B cell (primary cell): Measurements from ENCODE around the gene SHFL. TPM values are rescaled to one million over a fixed set of nuclear protein-coding genes. Genes with fewer than 3 reads are reported as not detected.
A peak's percentile ranks its signal among the peaks of the same experiment; 100 is the strongest.

Experiments used
- ATAC-seq: fragments of 200-7000 bp; cut with Tn5 transposase; one replicate; pipeline ENCODE4 v1.10.0; 2021; ENCODE audit warnings: low read depth, mild to moderate bottlenecking, moderate number of reproducible peaks, moderate library complexity
- CTCF ChIA-PET: fragments of 350-600 bp; sonication (Branson Sonifier 250); formaldehyde crosslinking; loops from one replicate; lab custom pipeline; 2021; ENCODE audit warnings: antibody characterized with exemption, inconsistent platforms; lab: Charles Lee
- POLR2A ChIA-PET: fragments of 350-600 bp; sonication (Branson Sonifier 250); formaldehyde crosslinking; loops from one replicate; lab custom pipeline; 2021; ENCODE audit warnings: antibody characterized with exemption; lab: Charles Lee
- DNase-seq: peaks from one replicate; pipeline ENCODE4 v3.0.0; 2013
- H2AFZ ChIP-seq: 2 replicates; pipeline ENCODE4 v1.6.1; 2012; ENCODE audit warnings: mild to moderate bottlenecking, low read depth, low read length; ENCODE audit not compliant: insufficient read depth, poor library complexity, severe bottlenecking
- H3K27ac ChIP-seq, 2 donors: 1 replicate in 1 of 2; 2 replicates in 1 of 2; pipeline ENCODE4 v1.5.1; 2012 to 2013; ENCODE audit warnings: low read length in 2 of 2, mild to moderate bottlenecking in 2 of 2, moderate library complexity in 1 of 2
- H3K27me3 ChIP-seq, 4 experiments: fragments of 200-600 bp in 1 of 4; sonication (generic) in 1 of 4; replicated peaks in 1 of 4; 1 replicate in 2 of 4; 2 replicates in 2 of 4; pipeline versions ENCODE4 v1.6.1 to v1.7.0; 2013 to 2016; ENCODE audit warnings: low read length in 3 of 4, mild to moderate bottlenecking in 2 of 4, mixed read lengths in 1 of 4, moderate library complexity in 1 of 4; ENCODE audit not compliant: insufficient read depth in 4 of 4, control insufficient read depth in 3 of 4; ENCODE audit errors: control extremely low read depth in 1 of 4
- H3K36me3 ChIP-seq, 2 experiments: replicated peaks in 1 of 2; 1 replicate in 1 of 2; 2 replicates in 1 of 2; pipeline versions ENCODE4 v1.6.1 to v1.7.1; 2013; ENCODE audit warnings: low read length in 1 of 2; ENCODE audit not compliant: insufficient read depth in 2 of 2, control insufficient read depth in 1 of 2; ENCODE audit errors: control extremely low read depth in 1 of 2, extremely low read depth in 1 of 2
- H3K4me1 ChIP-seq, 2 donors: fragments of 200-600 bp in 1 of 2; sonication (generic) in 1 of 2; 1 replicate in 1 of 2; 2 replicates in 1 of 2; pipeline versions ENCODE4 v1.5.1 to v1.6.1; 2013 to 2017; ENCODE audit warnings: low read length in 2 of 2; ENCODE audit not compliant: control insufficient read depth in 2 of 2, insufficient read depth in 2 of 2
- H3K4me2 ChIP-seq: replicated peaks from 2 replicates; pipeline ENCODE3; 2012; ENCODE audit warnings: mild to moderate bottlenecking, low read depth, low read length; ENCODE audit not compliant: poor library complexity, severe bottlenecking
- H3K4me3 ChIP-seq, 5 experiments: fragments of 200-600 bp in 1 of 5; sonication (generic) in 1 of 5; 1 replicate in 3 of 5; 2 replicates in 2 of 5; pipeline versions ENCODE4 v1.5.1 to v1.7.0; 2011 to 2016; ENCODE audit warnings: low read length in 4 of 5, mild to moderate bottlenecking in 4 of 5, low read depth in 2 of 5, control low read depth in 1 of 5, moderate library complexity in 1 of 5; ENCODE audit not compliant: insufficient read depth in 1 of 5; ENCODE audit errors: control extremely low read depth in 1 of 5, extremely low read depth in 1 of 5
- H3K79me2 ChIP-seq: fragments of 200-600 bp; sonication (generic); one replicate; pipeline ENCODE4 v1.6.0; 2016; ENCODE audit warnings: low read length; ENCODE audit not compliant: control insufficient read depth, insufficient read depth
- H3K9ac ChIP-seq: fragments of 200-600 bp; sonication (generic); 2 replicates; pipeline ENCODE4 v1.6.1; 2017; ENCODE audit warnings: mild to moderate bottlenecking, low read length, moderate library complexity
- H3K9me3 ChIP-seq, 3 donors: one replicate each; pipeline versions ENCODE4 v1.6.1 to v1.7.1; 2013; ENCODE audit warnings: low read length in 2 of 3; ENCODE audit not compliant: control insufficient read depth in 2 of 3, insufficient read depth in 1 of 3; ENCODE audit errors: control extremely low read depth in 1 of 3
- H4K20me1 ChIP-seq: 2 replicates; pipeline ENCODE4 v1.6.0; 2012; ENCODE audit warnings: mild to moderate bottlenecking, low read length; ENCODE audit not compliant: insufficient read depth, control insufficient read depth, poor library complexity, severe bottlenecking
- H3K27ac Mint-ChIP-seq: one replicate; pipeline ENCODE4 v1.8.0; 2021; ENCODE audit warnings: mixed read lengths
- H3K27me3 Mint-ChIP-seq: one replicate; pipeline ENCODE4 v1.8.0; 2021; ENCODE audit warnings: mixed read lengths
- H3K4me1 Mint-ChIP-seq: one replicate; pipeline ENCODE4 v1.8.0; 2021; ENCODE audit warnings: mixed read lengths
- H3K4me3 Mint-ChIP-seq: one replicate; pipeline ENCODE4 v1.8.0; 2021; ENCODE audit warnings: mixed read lengths
- H3K9me3 Mint-ChIP-seq: one replicate; pipeline ENCODE4 v1.8.0; 2022; ENCODE audit warnings: mixed read lengths; ENCODE audit not compliant: insufficient read depth
- CTCF ChIP-seq: fragments of 200-600 bp; IDR thresholded peaks from one replicate; pipeline ENCODE4 v1.8.0; 2022; ENCODE audit warnings: antibody characterized with exemption, mild to moderate bottlenecking
- EZH2 ChIP-seq: IDR thresholded peaks from 2 replicates; pipeline ENCODE4 v1.6.1; 2012; ENCODE audit warnings: borderline replicate concordance, low read depth, mild to moderate bottlenecking, moderate library complexity, low read length; ENCODE audit not compliant: insufficient read depth, poor library complexity, severe bottlenecking
- WGBS: methylation state at CpG from one replicate; pipeline ENCODE4 v1.1.5; 2013; ENCODE audit warnings: missing lambda C conversion rate; ENCODE audit not compliant: insufficient coverage; 5-methylcytosine and 5-hydroxymethylcytosine counted together
- intact Hi-C: fragments of 100-400 bp; cut with micrococcal nuclease; formaldehyde crosslinking; loops from one replicate; pipeline ENCODE4 v1.10.0; 2022
- polyA plus RNA-seq: library from polyadenylated mRNA; depleted of rRNA; stranded (reverse); fragments of >200 nt; gene quantifications from 2 replicates; pipeline ENCODE4 v1.2.3, GENCODE V29; 2012
- total RNA-seq, 2 donors: library from RNA; stranded (reverse); fragments of 120-200 nt in 1 of 2; gene quantifications; 1 replicate in 1 of 2; 2 replicates in 1 of 2; pipeline versions ENCODE4 v1.2.3 to v1.2.4, GENCODE V29; 2013 to 2022

Gene SHFL
- total and polyA plus RNA-seq, 2 donors (not counting 1 experiment from before 2014, with no cell fraction given): 109 to 205 TPM

- peak overlapping the region; percentile 81 for H3K4me3 Mint-ChIP-seq
Measured at GRCh38 chr19:10112895-10113591, 26.9 kb downstream of the SHFL start.

More at GRCh38 chr19:10112895-10113591, 26.9 kb downstream of the SHFL start:
- ATAC-seq: peak; percentile 48
- 45% methylated on average over 25 of the region's 25 CpGs for whole genome bisulfite sequencing
- Histone ChIP-seq H3K4me2 (peak overlapping the region; percentile 67), H2AFZ (no peak overlapping the region), H3K4me3 (peak overlapping the region in 1 of 5 experiments; percentile 9), H3K4me1 (peaks cover 27 to 35% of the 10 kb centered on the region in 2 donors), H3K36me3 (peaks cover 0 to 69% of the 10 kb centered on the region in 2 experiments), H3K9me3 (peaks cover 0 to 6% (median 0%) of the 10 kb centered on the region in 3 donors), H4K20me1 (peaks cover 75% of the 10 kb centered on the region), H3K9ac (no peak overlapping the region), H3K27ac (peak overlapping the region in 1 of 2 donors; percentile 40), H3K27me3 (no peaks in the 10 kb centered on the region), H3K79me2 (peaks cover 36% of the 10 kb centered on the region)
- peak overlapping the region; percentile 90 for H3K27ac Mint-ChIP-seq
- POLR2A ChIA-PET: interaction anchor here (0.5 to 6.6 kb wide), 4 partner anchors 11 to 527 kb away, joined by 3 to 62 read pairs (median 12); partner anchors contain the start of gene ANGPTL6
- CTCF ChIA-PET: interaction anchor here (0.5 to 15.9 kb wide), 17 partner anchors 11 to 315 kb away, joined by 3 to 263 read pairs (median 4); partner anchors contain the start of genes ANGPTL6, MRPL4 and PPAN
- peaks cover 38% of the 10 kb centered on the region for H3K4me1 Mint-ChIP-seq
- H3K27me3 Mint-ChIP-seq: no peaks in the 10 kb centered on the region
- H3K9me3 Mint-ChIP-seq: no peaks in the 10 kb centered on the region
- TF ChIP-seq EZH2 (no peak), CTCF (peak; percentile 76)
- intact Hi-C loops: loop anchor here (1.0 to 2.0 kb wide), 4 partner anchors 14 to 182 kb away; no protein-coding TSS in a partner anchor
- DNase-seq: peak; percentile 78
